NCI-H2107 treated with DMSO at 0.1 percent for 48 hours (cell line): Measurements from ENCODE around the gene TTLL10.
"Not testable (repeated sequence)": the region's sequence is repeated elsewhere in the genome, so short reads cannot be mapped to it uniquely, and the experiment has no call there.

ENCODE experiments used
- DNase-seq: peaks from one replicate; lab custom pipeline; 2025; ENCODE audit not compliant: unreplicated experiment; lab: John Stamatoyannopoulos, UW

TTLL10 gene

DNA sequence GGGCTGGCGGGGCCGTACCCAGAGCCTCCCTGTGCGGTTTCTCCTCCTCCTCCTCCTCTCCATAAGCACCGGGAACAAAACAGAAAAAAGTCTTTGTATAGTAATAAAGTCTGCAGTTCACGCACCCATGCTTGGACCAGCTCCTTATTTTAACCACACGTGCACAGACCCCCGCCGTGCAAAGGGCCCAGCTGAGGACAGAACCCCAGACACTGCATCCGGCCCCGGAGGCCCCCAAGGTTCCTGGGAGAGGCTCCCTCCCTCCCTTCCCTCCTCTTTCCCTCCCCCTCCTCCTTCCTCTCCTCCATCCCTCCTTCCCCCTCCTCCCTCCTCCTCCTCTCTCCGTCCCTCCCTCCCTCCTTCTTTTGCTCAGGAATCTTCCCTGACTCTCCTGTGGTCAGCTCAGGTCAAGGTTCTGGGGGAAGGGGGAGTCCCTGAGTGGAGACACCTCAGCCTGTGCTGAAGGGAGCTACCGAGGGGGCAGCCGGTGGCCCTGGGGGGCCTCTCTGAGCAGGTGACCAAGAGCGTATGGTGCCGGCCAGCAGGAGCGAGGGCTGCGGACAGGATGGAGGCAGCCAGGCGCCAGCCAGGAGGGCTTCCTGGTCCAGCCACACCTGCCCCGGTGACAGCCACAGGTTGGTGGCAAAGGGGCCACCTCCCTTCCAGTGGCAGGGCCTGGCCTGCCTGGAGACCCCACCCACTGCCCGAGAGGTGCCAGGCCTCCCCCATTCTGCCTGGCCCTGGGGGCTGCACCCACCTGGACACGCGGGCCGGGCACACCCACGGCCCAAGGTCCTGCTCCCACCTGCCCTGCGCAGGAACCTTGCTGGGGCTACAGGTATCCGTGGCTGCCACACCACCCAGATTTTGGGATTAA lies 3.2 kb upstream of the TTLL10 start:
- no peak for DNase-seq

- no peak for DNase-seq
Measured at GRCh38 chr1:1171161-1171545, 2.5 kb upstream of the TTLL10 start.

- DNase-seq, result no peak
Measured at GRCh38 chr1:1171546-1172340, 1.9 kb upstream of the TTLL10 start.

- no peak for DNase-seq
Measured at GRCh38 chr1:1173061-1173792, 453 bp upstream of the TTLL10 start.

DNA sequence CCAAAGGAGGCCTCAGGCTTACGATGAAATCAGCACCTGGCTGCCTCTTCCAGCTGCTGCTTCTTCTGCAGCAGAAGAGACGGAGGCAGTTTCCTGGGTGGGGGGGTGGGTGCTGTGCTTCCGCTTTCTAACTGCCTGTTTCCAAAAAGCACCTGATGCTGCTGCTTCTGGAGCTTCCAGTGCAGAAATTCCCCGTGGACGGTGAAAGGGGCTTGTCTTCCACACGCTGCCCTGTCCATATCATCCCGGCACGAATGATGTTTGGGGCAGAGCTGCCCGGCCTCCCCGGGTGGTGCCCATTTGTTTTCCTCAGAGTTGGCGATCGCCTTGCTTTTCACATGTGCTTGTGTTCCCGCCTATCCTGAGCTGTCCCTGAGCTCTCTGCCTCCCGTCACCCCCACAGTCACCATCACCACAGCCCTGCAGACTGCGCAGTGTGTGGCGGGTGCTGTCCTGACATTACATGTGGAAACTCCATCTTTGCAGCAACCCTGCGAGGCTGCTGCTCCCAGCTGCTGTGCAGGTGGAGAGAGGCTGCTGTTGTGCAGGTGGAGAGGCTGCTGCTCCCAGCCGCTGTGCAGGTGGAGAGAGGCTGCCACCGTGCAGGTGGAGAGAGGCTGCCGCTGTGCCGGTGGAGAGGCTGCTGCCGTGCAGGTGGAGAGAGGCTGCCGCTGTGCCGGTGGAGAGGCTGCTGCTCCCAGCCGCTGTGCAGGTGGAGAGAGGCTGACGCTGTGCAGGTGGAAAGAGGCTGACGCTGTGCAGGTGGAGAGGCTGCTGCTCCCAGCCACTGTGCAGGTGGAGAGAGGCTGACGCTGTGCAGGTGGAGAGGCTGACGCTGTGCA lies 1.8 kb downstream of the TTLL10 start:
- no peak for DNase-seq

GRCh38 chr1:1176063-1176761 lies 2.5 kb downstream of the TTLL10 start:
- DNase-seq, result not testable (repeated sequence)

GRCh38 chr1:1176931-1177330 lies 3.3 kb downstream of the TTLL10 start:
- DNase-seq, result no peak

DNA sequence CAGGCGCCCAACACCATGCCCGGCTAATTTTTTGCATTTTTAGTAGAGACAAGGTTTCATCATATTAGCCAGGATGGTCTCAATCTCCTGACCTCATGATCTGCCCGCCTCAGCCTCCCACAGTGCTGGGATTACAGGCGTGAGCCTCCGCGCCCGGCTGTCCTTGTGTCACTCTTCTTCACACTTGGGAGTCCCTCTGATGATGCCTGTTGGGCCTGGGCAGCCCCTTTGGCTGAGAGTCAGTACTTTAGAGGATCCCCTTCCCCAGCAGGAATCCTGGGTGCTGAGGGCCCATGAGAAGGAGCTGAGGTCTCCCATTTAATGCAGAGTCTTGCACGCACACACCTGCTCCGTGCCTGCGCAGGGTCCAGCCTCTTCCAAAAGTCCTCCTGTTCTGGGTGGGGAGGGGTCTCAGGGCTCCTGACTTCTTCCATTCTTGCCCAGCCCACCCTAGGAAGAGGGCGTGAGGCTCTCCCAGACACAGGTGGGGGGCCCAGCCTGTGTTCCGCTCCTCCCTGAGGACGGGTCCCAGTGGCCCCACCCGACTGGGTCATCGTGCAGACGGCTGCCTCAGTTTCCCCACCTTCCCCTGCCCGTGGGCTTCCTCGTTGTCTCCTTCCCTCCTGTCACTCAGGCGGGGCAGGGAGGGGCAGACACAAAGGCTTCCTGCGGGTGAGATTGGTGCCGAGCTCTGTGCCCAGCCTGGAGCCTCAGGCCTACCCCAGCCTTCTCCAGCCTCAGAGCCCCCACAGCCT lies 3.9 kb downstream of the TTLL10 start:
- no peak for DNase-seq

DNA sequence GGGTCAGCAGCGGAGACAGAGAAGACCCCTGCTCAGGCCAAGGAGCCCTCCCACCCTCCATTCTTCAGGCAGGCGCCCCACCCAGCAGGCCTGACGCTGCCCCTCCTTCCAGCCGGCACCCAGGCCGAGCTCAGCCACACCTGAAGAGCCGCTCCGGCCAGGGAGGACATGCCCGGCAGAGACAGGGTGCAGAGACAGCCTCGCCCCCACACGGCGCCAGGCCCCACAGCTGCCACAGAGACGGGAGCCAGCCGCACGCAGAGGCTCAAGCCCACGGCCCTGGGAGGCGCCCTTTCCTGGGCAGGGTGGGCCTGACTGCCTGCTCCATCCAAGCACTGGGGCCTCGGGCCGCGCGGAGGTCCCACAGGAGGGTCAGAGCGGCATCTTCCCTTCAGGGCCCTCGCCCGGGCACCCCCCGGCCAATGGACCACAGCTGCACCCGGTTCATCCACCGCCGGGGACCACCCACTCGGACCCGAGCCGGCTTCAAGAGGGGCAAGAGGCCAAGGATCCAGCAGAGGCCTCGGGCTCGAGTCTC lies 5.2 kb downstream of the TTLL10 start:
- DNase-seq, result no peak

DNA sequence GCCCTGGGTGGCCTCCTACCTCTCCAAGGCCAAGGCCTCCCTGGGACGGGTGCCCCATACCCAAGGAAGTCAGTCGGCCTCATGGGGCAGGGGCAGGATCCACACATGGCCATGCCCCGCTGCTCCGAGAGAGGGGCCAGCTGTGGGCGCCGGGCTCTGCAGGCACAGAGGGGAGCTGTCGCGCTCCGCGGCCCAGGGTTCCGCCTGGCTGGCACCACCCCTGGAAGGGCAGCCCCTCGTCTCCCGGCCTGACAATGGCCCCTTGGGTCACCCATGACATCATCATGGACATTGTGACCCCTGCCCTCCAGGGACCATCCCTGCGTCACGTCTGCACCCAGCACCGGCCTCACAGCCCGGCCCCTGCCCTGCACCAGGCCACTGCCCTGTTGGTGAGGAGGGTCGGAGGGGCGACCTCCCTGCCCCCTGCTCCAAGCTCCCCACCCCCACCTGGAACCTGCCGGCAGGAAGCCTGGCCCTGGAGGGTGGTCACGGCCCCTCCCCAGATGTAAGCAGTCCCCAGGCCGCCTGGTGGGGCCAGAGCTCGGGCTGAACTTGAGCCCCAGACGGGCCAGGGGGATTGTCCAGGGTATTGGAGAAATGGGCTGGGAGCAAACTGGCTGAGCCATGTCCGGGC lies 5.8 kb downstream of the TTLL10 start:
- DNase-seq, result no peak

GRCh38 chr1:1179983-1180861 lies 6.5 kb downstream of the TTLL10 start:
- DNase-seq, result no peak

- DNase-seq, result no peak
Measured at GRCh38 chr1:1181129-1181937, 7.7 kb downstream of the TTLL10 start.

- DNase-seq, result no peak
Measured at GRCh38 chr1:1181938-1182410, 8.3 kb downstream of the TTLL10 start.

DNA sequence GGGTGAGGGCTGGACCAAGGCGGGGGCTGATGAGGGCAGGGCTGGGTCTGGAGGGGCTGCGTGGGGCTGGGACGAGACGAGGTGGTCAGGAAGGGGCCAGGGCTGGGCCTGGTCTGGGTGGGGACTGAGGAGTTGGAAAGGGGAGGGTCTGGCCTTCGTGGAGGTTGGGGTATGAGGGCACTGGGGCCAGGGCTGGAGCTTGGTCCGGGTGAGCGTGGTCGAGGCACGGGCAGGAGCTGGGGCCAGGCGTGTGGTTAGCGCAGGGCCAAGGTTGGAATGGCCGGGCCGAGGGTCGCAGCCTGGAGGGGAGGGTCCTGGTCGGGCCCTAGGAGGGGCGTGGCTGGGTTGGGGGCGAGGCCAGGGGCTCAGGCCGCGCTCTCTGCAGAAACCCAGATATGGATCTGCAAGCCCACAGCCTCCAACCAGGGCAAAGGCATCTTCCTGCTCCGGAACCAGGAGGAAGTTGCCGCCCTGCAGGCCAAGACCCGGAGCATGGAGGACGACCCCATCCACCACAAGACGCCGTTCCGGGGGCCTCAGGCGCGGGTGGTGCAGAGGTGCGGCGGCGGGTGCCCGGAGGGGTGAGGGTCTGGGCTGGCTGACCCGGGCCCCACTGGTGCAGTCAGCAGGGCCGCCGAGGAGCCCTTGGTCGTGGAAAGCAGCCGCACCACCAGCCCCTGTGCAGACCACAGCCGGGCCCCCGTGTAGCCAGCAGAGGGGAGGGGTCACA lies 9.0 kb downstream of the TTLL10 start:
- DNase-seq, result no peak

GRCh38 chr1:1183221-1183747 lies 9.6 kb downstream of the TTLL10 start:
- no peak for DNase-seq
